ENCODE data around the gene DPYSL4. TPM values are rescaled to one million over a fixed set of nuclear protein-coding genes. Genes with fewer than 3 reads are reported as not detected.

Gene DPYSL4
- polyA plus RNA-seq, 3 donors = 0.08 TPM; not detected in 2

DNA sequence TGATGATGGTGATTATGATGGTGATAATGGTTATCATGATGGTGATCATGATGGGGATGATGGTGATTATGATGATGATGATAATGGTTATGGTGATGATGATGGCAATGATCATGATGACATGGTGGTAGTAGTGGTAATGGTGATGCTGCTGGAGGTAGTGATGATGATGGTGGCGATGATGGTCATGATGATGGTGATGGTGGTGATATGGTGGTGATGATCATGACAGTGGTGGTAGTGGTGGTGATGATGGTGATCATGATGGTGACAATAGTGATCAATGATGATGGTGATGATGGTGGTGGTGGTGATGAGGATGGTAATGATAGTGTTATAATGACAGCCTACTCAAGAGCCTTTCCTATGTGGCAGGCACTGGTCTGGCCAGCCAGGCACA is 31.8 kb upstream of the DPYSL4 start:
- Mint-ChIP-seq H3K4me3 (no peak overlapping the region), H3K36me3 (no peaks in the 10 kb centered on the region), H3K27ac (no peak overlapping the region), H3K9me3 (peaks cover 0 to 7% (median 3%) of the 10 kb centered on the region in 7 donors), H3K27me3 (ENCODE audit: low read depth in 3 of 3) (peaks cover 0 to 3% (median 0%) of the 10 kb centered on the region in 3 donors), H3K4me1 (no peaks in the 10 kb centered on the region)
- no peaks in the 10 kb centered on the region for H3K27me3 ChIP-seq (ENCODE audit: control insufficient read depth in 2 of 2, insufficient read depth in 2 of 2, low read length in 2 of 2)
- no peak for DNase-seq
- intact Hi-C loops (cut with micrococcal nuclease) = no loop called here
- H3K4me2 ChIP-seq (replicated peaks; ENCODE audit: extremely low read depth, low read length, poor library complexity, severe bottlenecking) = no peak overlapping the region
- WGBS (ENCODE audit: insufficient coverage) = 100% methylated on average over 1 of the region's 1 CpG
- H3K9me3 ChIP-seq (replicated peaks in 1 of 2; ENCODE audit: control insufficient read depth in 1 of 2, insufficient read depth in 1 of 2, low read length in 2 of 2) = peaks cover 0 to 5% of the 10 kb centered on the region in 2 donors
- H3K27ac ChIP-seq (ENCODE audit: low read depth in 1 of 2, low read length in 2 of 2) = no peak overlapping the region
- no peak overlapping the region for H3K9ac ChIP-seq (ENCODE audit: insufficient read depth, low read length, poor library complexity, severe bottlenecking)
- no peaks in the 10 kb centered on the region for H3K79me2 ChIP-seq (ENCODE audit: insufficient read depth, low read length)
- H3K36me3 ChIP-seq (replicated peaks in 1 of 2; ENCODE audit: control insufficient read depth in 1 of 2, insufficient read depth in 2 of 2, low read length in 2 of 2) = no peaks in the 10 kb centered on the region
- H2AFZ ChIP-seq (ENCODE audit: insufficient read depth, low read depth, low read length, poor library complexity, severe bottlenecking) = no peak overlapping the region
- TF ChIP-seq, protein P1, sequence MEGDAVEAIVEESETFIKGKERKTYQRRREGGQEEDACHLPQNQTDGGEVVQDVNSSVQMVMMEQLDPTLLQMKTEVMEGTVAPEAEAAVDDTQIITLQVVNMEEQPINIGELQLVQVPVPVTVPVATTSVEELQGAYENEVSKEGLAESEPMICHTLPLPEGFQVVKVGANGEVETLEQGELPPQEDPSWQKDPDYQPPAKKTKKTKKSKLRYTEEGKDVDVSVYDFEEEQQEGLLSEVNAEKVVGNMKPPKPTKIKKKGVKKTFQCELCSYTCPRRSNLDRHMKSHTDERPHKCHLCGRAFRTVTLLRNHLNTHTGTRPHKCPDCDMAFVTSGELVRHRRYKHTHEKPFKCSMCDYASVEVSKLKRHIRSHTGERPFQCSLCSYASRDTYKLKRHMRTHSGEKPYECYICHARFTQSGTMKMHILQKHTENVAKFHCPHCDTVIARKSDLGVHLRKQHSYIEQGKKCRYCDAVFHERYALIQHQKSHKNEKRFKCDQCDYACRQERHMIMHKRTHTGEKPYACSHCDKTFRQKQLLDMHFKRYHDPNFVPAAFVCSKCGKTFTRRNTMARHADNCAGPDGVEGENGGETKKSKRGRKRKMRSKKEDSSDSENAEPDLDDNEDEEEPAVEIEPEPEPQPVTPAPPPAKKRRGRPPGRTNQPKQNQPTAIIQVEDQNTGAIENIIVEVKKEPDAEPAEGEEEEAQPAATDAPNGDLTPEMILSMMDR (IDR thresholded peaks at IDR 0.05) = no peak
- no peaks in the 10 kb centered on the region for H3K4me1 ChIP-seq (ENCODE audit: control insufficient read depth in 1 of 2, insufficient read depth in 2 of 2, low read length in 2 of 2)
- H4K20me1 ChIP-seq (ENCODE audit: insufficient read depth, low read length) = no peaks in the 10 kb centered on the region
- H3K4me3 ChIP-seq (replicated peaks in 1 of 3; ENCODE audit: low read depth in 2 of 3, low read length in 3 of 3) = no peak overlapping the region

DNA sequence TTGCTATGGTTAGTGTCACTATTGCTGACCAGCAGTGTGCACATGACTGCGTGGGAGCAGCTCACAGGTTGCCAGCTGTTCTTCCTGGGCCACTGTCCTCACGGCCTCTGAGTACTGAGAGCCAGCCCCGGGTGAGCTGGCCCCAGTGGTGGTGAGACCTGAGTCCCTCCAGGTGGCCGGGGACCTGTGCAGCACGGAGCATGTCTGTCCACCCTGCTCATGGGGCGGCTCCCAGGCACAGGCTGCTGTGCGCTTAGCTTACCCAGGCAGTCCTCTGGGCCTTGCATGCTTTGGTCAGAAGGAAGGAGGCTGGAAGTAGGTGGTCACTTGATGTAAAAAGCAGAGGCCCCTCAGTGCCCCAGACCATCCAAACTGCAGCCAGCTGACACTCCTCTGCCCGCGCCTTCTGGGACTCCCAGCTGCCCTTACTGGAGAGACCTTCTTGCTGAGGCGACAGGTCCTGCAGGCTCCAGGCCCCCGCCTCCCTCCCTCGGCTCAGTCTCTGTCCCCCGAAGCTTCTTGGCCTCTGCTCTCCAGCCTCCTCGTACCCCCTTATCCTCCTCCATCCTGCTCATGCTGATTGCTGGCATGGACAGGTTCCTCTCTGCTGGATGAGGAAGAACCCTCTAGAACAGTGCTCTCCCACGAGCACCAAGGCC is 30.9 kb upstream of the DPYSL4 start:
- H2AFZ ChIP-seq (ENCODE audit: insufficient read depth, low read depth, low read length, poor library complexity, severe bottlenecking) = no peak overlapping the region
- Mint-ChIP-seq H3K4me3 (no peak overlapping the region), H3K4me1 (no peaks in the 10 kb centered on the region), H3K9me3 (peaks cover 0 to 7% (median 3%) of the 10 kb centered on the region in 7 donors), H3K27me3 (ENCODE audit: low read depth in 3 of 3) (peaks cover 0 to 3% (median 0%) of the 10 kb centered on the region in 3 donors), H3K36me3 (no peaks in the 10 kb centered on the region), H3K27ac (no peak overlapping the region)
- H3K36me3 ChIP-seq (replicated peaks in 1 of 2; ENCODE audit: control insufficient read depth in 1 of 2, insufficient read depth in 2 of 2, low read length in 2 of 2) = no peaks in the 10 kb centered on the region
- H4K20me1 ChIP-seq (ENCODE audit: insufficient read depth, low read length) = no peaks in the 10 kb centered on the region
- H3K4me1 ChIP-seq (ENCODE audit: control insufficient read depth in 1 of 2, insufficient read depth in 2 of 2, low read length in 2 of 2) = no peaks in the 10 kb centered on the region
- H3K27ac ChIP-seq (ENCODE audit: low read depth in 1 of 2, low read length in 2 of 2) = no peak overlapping the region
- TF ChIP-seq, protein P1 (IDR thresholded peaks at IDR 0.05) = no peak
- no peak overlapping the region for H3K9ac ChIP-seq (ENCODE audit: insufficient read depth, low read length, poor library complexity, severe bottlenecking)
- H3K79me2 ChIP-seq (ENCODE audit: insufficient read depth, low read length) = no peaks in the 10 kb centered on the region
- WGBS (ENCODE audit: insufficient coverage) = 85% methylated on average over 13 of the region's 15 CpGs
- H3K9me3 ChIP-seq (replicated peaks in 1 of 2; ENCODE audit: control insufficient read depth in 1 of 2, insufficient read depth in 1 of 2, low read length in 2 of 2) = peaks cover 0 to 5% of the 10 kb centered on the region in 2 donors
- H3K4me3 ChIP-seq (replicated peaks in 1 of 3; ENCODE audit: low read depth in 2 of 3, low read length in 3 of 3) = no peak overlapping the region
- H3K27me3 ChIP-seq (ENCODE audit: control insufficient read depth in 2 of 2, insufficient read depth in 2 of 2, low read length in 2 of 2) = no peaks in the 10 kb centered on the region
- H3K4me2 ChIP-seq (replicated peaks; ENCODE audit: extremely low read depth, low read length, poor library complexity, severe bottlenecking) = no peak overlapping the region
- no peak for DNase-seq
- intact Hi-C loops (cut with micrococcal nuclease) = no loop called here
